H1 (cell line): ENCODE results near the gene CAV3. TPM values are rescaled to one million over a fixed set of nuclear protein-coding genes. Genes with fewer than 3 reads are reported as not detected.

ENCODE experiments used
- CTCF ChIA-PET: fragments of 300-600 bp; sonication (Branson Sonifier 250); formaldehyde crosslinking; loops from one replicate; lab custom pipeline; 2021; ENCODE audit not compliant: partially characterized antibody; lab: Charles Lee
- POLR2A ChIA-PET: fragments of 300-600 bp; sonication (Branson Sonifier 250); formaldehyde crosslinking; loops from one replicate; lab custom pipeline; 2021; ENCODE audit warnings: inconsistent platforms; ENCODE audit not compliant: partially characterized antibody; lab: Charles Lee
- DNase-seq, 2 experiments: peaks; one replicate each; pipeline versions ENCODE4 v3.0.0 to v3.0.0-alpha.2; 2010 to 2022; ENCODE audit warnings: low spot score in 2 of 2, low read depth in 1 of 2, mixed read lengths in 1 of 2
- FAIRE-seq: peaks from 2 replicates; lab custom pipeline; 2011; peaks lifted over from hg19 to GRCh38; lab: Jason Lieb, UNC
- H2AFZ ChIP-seq: 2 replicates; pipeline ENCODE4 v1.8.1; 2012; ENCODE audit warnings: low read length, inconsistent platforms
- H2AK5ac ChIP-seq: 2 replicates; pipeline ENCODE4 v1.6.1; 2013; ENCODE audit warnings: low read depth, low read length
- H2BK120ac ChIP-seq: replicated peaks from 2 replicates; pipeline ENCODE3; 2013; ENCODE audit warnings: low read depth, low read length, inconsistent platforms
- H2BK12ac ChIP-seq: 2 replicates; pipeline ENCODE4 v1.6.1; 2013; ENCODE audit warnings: low read depth, low read length
- H2BK15ac ChIP-seq: 2 replicates; pipeline ENCODE4 v1.6.1; 2013; ENCODE audit warnings: low read length
- H2BK20ac ChIP-seq: 2 replicates; pipeline ENCODE4 v1.6.1; 2013; ENCODE audit warnings: low read length
- H2BK5ac ChIP-seq: 2 replicates; pipeline ENCODE4 v1.6.1; 2013; ENCODE audit warnings: low read depth, low read length
- H3K14ac ChIP-seq: 2 replicates; pipeline ENCODE4 v1.6.1; 2013; ENCODE audit warnings: inconsistent platforms; ENCODE audit not compliant: insufficient read length
- H3K18ac ChIP-seq: 2 replicates; pipeline ENCODE4 v1.6.1; 2013; ENCODE audit warnings: low read length; ENCODE audit errors: extremely low read depth
- H3K23ac ChIP-seq: 2 replicates; pipeline ENCODE4 v1.6.1; 2013; ENCODE audit warnings: inconsistent platforms; ENCODE audit not compliant: insufficient read length
- H3K23me2 ChIP-seq: 2 replicates; pipeline ENCODE4 v1.6.1; 2013; ENCODE audit warnings: low read depth, low read length
- H3K27ac ChIP-seq: 2 replicates; pipeline ENCODE4 v1.6.1; 2011; ENCODE audit warnings: low read depth, low read length, inconsistent platforms
- H3K27me3 ChIP-seq, 4 experiments: replicated peaks in 1 of 4; 1 replicate in 1 of 4; 2 replicates in 3 of 4; pipeline versions ENCODE4 v1.6.1 to v1.8.1; 2011 to 2013; ENCODE audit warnings: low read length in 3 of 4, mild to moderate bottlenecking in 3 of 4, inconsistent platforms in 2 of 4, mixed read lengths in 2 of 4, moderate library complexity in 1 of 4; ENCODE audit not compliant: control insufficient read depth in 3 of 4, insufficient read depth in 3 of 4; ENCODE audit errors: extremely low read depth in 1 of 4
- H3K36me3 ChIP-seq, 4 experiments: 2 replicates each; pipeline versions ENCODE4 v1.6.1 to v1.8.1; 2011 to 2013; ENCODE audit warnings: mild to moderate bottlenecking in 4 of 4, low read length in 3 of 4, moderate library complexity in 2 of 4, control low read depth in 1 of 4, inconsistent platforms in 1 of 4; ENCODE audit not compliant: insufficient read depth in 4 of 4, control insufficient read depth in 2 of 4
- H3K4ac ChIP-seq: replicated peaks from 2 replicates; pipeline ENCODE3; 2013; ENCODE audit warnings: low read length, low read depth, mixed read lengths, inconsistent platforms; ENCODE audit not compliant: insufficient read length
- H3K4me1 ChIP-seq, 4 experiments: replicated peaks in 1 of 4; 1 replicate in 1 of 4; 2 replicates in 3 of 4; pipeline versions ENCODE4 v1.6.1 to v1.8.1; 2011 to 2013; ENCODE audit warnings: low read length in 3 of 4, inconsistent platforms in 2 of 4, mixed read lengths in 1 of 4; ENCODE audit not compliant: insufficient read depth in 4 of 4, control insufficient read depth in 3 of 4
- H3K4me2 ChIP-seq, 2 experiments: 2 replicates each; pipeline versions ENCODE4 v1.6.1 to v1.8.1; 2011 to 2013; ENCODE audit warnings: low read depth in 2 of 2, low read length in 2 of 2, control low read depth in 1 of 2, inconsistent platforms in 1 of 2, mild to moderate bottlenecking in 1 of 2; ENCODE audit not compliant: insufficient read depth in 1 of 2
- H3K4me3 ChIP-seq, 4 experiments: fragments of 200-600, 300-600 bp in 1 of 4; sonication (generic), shearing (Covaris generic), sonication (Bioruptor Twin) in 1 of 4; 2 replicates each; pipeline versions ENCODE4 v1.5.1 to v1.8.1; 2011 to 2016; ENCODE audit warnings: low read length in 4 of 4, low read depth in 3 of 4, control low read depth in 2 of 4, inconsistent platforms in 2 of 4, mild to moderate bottlenecking in 2 of 4, mixed read lengths in 1 of 4, moderate library complexity in 1 of 4; ENCODE audit not compliant: insufficient read depth in 2 of 4; ENCODE audit errors: extremely low read depth in 1 of 4
- H3K56ac ChIP-seq: replicated peaks from 2 replicates; pipeline ENCODE3; 2013; ENCODE audit warnings: low read depth, mild to moderate bottlenecking, mixed read lengths, low read length, inconsistent platforms; ENCODE audit not compliant: insufficient read length
- H3K79me1 ChIP-seq: 2 replicates; pipeline ENCODE4 v1.6.1; 2013; ENCODE audit warnings: low read depth, low read length, control low read depth
- H3K79me2 ChIP-seq, 2 experiments: 2 replicates each; pipeline versions ENCODE4 v1.6.1 to v1.8.1; 2012 to 2013; ENCODE audit warnings: low read length in 2 of 2, mild to moderate bottlenecking in 2 of 2, inconsistent platforms in 1 of 2; ENCODE audit not compliant: insufficient read depth in 2 of 2, control insufficient read depth in 1 of 2
- H3K9ac ChIP-seq, 4 experiments: replicated peaks in 1 of 4; 1 replicate in 1 of 4; 2 replicates in 3 of 4; pipeline versions ENCODE4 v1.6.1 to v1.8.1; 2011 to 2013; ENCODE audit warnings: low read depth in 3 of 4, low read length in 3 of 4, control low read depth in 2 of 4, mild to moderate bottlenecking in 2 of 4, moderate library complexity in 2 of 4, inconsistent platforms in 1 of 4; ENCODE audit errors: extremely low read depth in 1 of 4
- H3K9me3 ChIP-seq, 2 experiments: 2 replicates each; pipeline versions ENCODE4 v1.6.1 to v1.8.1; 2012 to 2013; ENCODE audit warnings: mild to moderate bottlenecking in 2 of 2, moderate library complexity in 2 of 2, control low read depth in 1 of 2, inconsistent platforms in 1 of 2, low read depth in 1 of 2, low read length in 1 of 2, mixed read lengths in 1 of 2; ENCODE audit not compliant: insufficient read depth in 2 of 2
- H4K20me1 ChIP-seq, 2 experiments: replicated peaks in 1 of 2; 2 replicates each; pipeline versions ENCODE3 to v1.8.1; 2011 to 2013; ENCODE audit warnings: inconsistent platforms in 2 of 2, low read length in 2 of 2, mild to moderate bottlenecking in 1 of 2; ENCODE audit not compliant: insufficient read depth in 2 of 2, control insufficient read depth in 1 of 2
- H4K5ac ChIP-seq: 2 replicates; pipeline ENCODE4 v1.6.1; 2013; ENCODE audit warnings: low read length, low read depth, mixed read lengths, inconsistent platforms; ENCODE audit not compliant: insufficient read length
- H4K8ac ChIP-seq: 2 replicates; pipeline ENCODE4 v1.8.0; 2013; ENCODE audit warnings: mild to moderate bottlenecking, moderate library complexity, low read length, inconsistent platforms; ENCODE audit not compliant: insufficient read depth; ENCODE audit errors: extremely low read depth
- H4K91ac ChIP-seq: replicated peaks from 2 replicates; pipeline ENCODE3; 2013; ENCODE audit warnings: low read length, mixed read lengths, inconsistent platforms; ENCODE audit not compliant: insufficient read length
- ASH2L ChIP-seq: fragments of 200-600, 300-600 bp; sonication (generic); IDR thresholded peaks from one replicate; pipeline ENCODE4 v1.7.1; 2017; ENCODE audit warnings: low read length
- EZH2 ChIP-seq: fragments of 200-600 bp; sonication (generic); IDR thresholded peaks from 2 replicates; pipeline ENCODE4 v1.7.1; 2012; ENCODE audit warnings: low read depth, mild to moderate bottlenecking, moderate library complexity, low read length, inconsistent platforms; ENCODE audit not compliant: severe bottlenecking
- GABPA ChIP-seq: IDR thresholded peaks from 2 replicates; pipeline ENCODE4 v1.6.1; 2011; ENCODE audit warnings: mild to moderate bottlenecking, low read length, moderate library complexity, borderline replicate concordance; ENCODE audit not compliant: insufficient read depth
- GTF2F1 ChIP-seq: IDR thresholded peaks from 2 replicates; pipeline ENCODE4 v1.6.1; 2012; ENCODE audit warnings: low read depth, low read length, improper control_type of control experiment, borderline replicate concordance
- KDM5A ChIP-seq: fragments of 200-600 bp; IDR thresholded peaks from 2 replicates; pipeline ENCODE4 v1.7.1; 2012; ENCODE audit warnings: mild to moderate bottlenecking, low read length, inconsistent platforms, mixed read lengths
- RNF2 ChIP-seq: fragments of 200-900, 300-1000 bp; sonication (generic); IDR thresholded peaks from 2 replicates; pipeline ENCODE4 v1.7.1; 2016; ENCODE audit warnings: borderline replicate concordance, low read depth, mild to moderate bottlenecking, antibody characterized with exemption, low read length; ENCODE audit not compliant: poor library complexity, severe bottlenecking; ENCODE audit errors: missing control alignments
- SIN3A ChIP-seq, 2 experiments: IDR thresholded peaks in 1 of 2; conservative IDR thresholded peaks in 1 of 2; 2 replicates each; pipeline ENCODE4 v1.6.1; 2011 to 2012; ENCODE audit warnings: low read length in 2 of 2, improper control_type of control experiment in 1 of 2, low read depth in 1 of 2, mild to moderate bottlenecking in 1 of 2
- TBP ChIP-seq: IDR thresholded peaks from 2 replicates; pipeline ENCODE4 v1.6.1; 2011; ENCODE audit warnings: low read depth, low read length, improper control_type of control experiment
- TCF12 ChIP-seq: IDR thresholded peaks from 2 replicates; pipeline ENCODE4 v1.6.1; 2011; ENCODE audit warnings: low read depth, mild to moderate bottlenecking, low read length
- WGBS, 2 experiments: shearing (Covaris generic) in 1 of 2; methylation state at CpG; one replicate each; pipeline versions ENCODE4 v1.1.6 to v1.1.7; 2013 to 2015; ENCODE audit warnings: low lambda C conversion rate in 2 of 2, mixed read lengths in 2 of 2, inconsistent platforms in 1 of 2, low coverage in 1 of 2, missing lambda C conversion rate in 1 of 2; ENCODE audit not compliant: insufficient replicate concordance in 2 of 2, insufficient coverage in 1 of 2, insufficient read length in 1 of 2; ENCODE audit errors: extremely low coverage in 1 of 2, missing lambda C conversion rate in 1 of 2; 5-methylcytosine and 5-hydroxymethylcytosine counted together
- polyA plus RNA-seq, 7 experiments: library from polyadenylated mRNA; depleted of rRNA in 3 of 7; stranded (reverse) in 5 of 7; unstranded in 2 of 7; fragments of >200 nt in 5 of 7; fragments of 200-250 nt in 2 of 7; gene quantifications; 1 replicate in 5 of 7; 2 replicates in 1 of 7; 4 replicates in 1 of 7; pipeline versions ENCODE4 v1.2.1 to v1.2.3, GENCODE V29; 2011 to 2013; ENCODE audit warnings: missing spikeins in 2 of 7, mixed read lengths in 2 of 7
- total RNA-seq: library from RNA; stranded (reverse); fragmentation: NEBNext Ultra II Directional; extraction: Animal tissue kit (Norgen Biotek cat#: 25700); gene quantifications from 2 replicates; pipeline ENCODE4 v1.2.1, GENCODE V29; 2021
- TF ChIP-seq, protein P1 (sequence below): IDR thresholded peaks from 2 replicates; pipeline ENCODE4 v1.6.1; 2012; ENCODE audit warnings: inconsistent platforms
- TF ChIP-seq, protein P2 (sequence below): IDR thresholded peaks from 2 replicates; pipeline ENCODE4 v1.6.1; 2011; ENCODE audit warnings: low read length, improper control_type of control experiment

The CAV3 gene
- total and polyA plus RNA-seq, 2 of the 8 experiments (the other 6 are each of a cell fraction or from before 2014, with no cell fraction given) = not detected

DNA sequence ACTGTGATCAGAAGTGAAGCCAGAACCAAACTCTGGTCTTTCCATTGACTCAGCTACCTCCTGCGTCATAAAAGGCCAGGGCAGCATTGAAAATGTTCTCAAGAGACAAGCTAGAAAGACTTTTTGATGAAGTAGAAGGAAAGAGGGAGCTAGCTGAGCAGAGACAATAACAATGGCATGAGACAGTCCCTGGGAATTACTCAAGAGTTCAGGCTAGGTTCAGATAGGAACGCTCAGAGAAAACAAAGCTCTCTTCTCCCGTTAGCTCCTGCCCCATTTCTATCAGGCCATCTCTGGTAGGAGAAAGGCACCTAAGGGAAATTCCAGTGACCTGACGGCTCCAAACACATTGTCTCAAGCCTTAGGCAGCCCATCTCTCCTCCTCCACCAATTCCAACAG lies 42.8 kb downstream of the CAV3 start:
- Histone ChIP-seq H2BK120ac (no peak overlapping the region), H3K56ac (no peak overlapping the region), H3K9me3 (no peaks in the 10 kb centered on the region), H2BK20ac (no peak overlapping the region), H3K27me3 (no peaks in the 10 kb centered on the region), H2BK15ac (no peak overlapping the region), H3K18ac (no peak overlapping the region), H2BK5ac (no peak overlapping the region), H4K20me1 (peaks cover 0 to 1% of the 10 kb centered on the region in 2 experiments), H3K14ac (no peak overlapping the region), H2BK12ac (no peak overlapping the region), H3K79me1 (no peaks in the 10 kb centered on the region; the same call in 1 of the 2 replicates), H3K36me3 (no peaks in the 10 kb centered on the region), H2AK5ac (no peak overlapping the region), H3K4ac (no peak overlapping the region), H3K27ac (no peak overlapping the region), H4K91ac (no peak overlapping the region), H3K9ac (no peak overlapping the region), H4K5ac (no peak overlapping the region), H4K8ac (no peak overlapping the region), H3K4me3 (no peak overlapping the region), H3K23me2 (no peaks in the 10 kb centered on the region), H3K23ac (no peak overlapping the region), H2AFZ (no peak overlapping the region), H3K79me2 (no peaks in the 10 kb centered on the region), H3K4me2 (no peak overlapping the region), H3K4me1 (peaks cover 0 to 4% (median 0%) of the 10 kb centered on the region in 4 experiments; a peak in 1 of 7 replicates)
- WGBS, 2 experiments = 79% methylated on average over 4 of the region's 4 CpGs; no CpG with 5 or more reads in 1 of the 2 experiments
- DNase-seq (peak in 1 of 2 experiments; percentile 28), FAIRE-seq (no peak)
- ChIA-PET CTCF (interaction anchor here (0.8 to 1.4 kb wide), 5 partner anchors 11 to 57 kb away, joined by 3 to 4 read pairs (median 3); no protein-coding TSS in a partner anchor), POLR2A (no interaction called here)
- TF ChIP-seq GABPA = no peak
- TF ChIP-seq GTF2F1 = no peak
- TF ChIP-seq KDM5A = no peak
- TF ChIP-seq, protein P1, sequence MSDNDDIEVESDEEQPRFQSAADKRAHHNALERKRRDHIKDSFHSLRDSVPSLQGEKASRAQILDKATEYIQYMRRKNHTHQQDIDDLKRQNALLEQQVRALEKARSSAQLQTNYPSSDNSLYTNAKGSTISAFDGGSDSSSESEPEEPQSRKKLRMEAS = no peak
- no peak for TF ChIP-seq ASH2L
- TF ChIP-seq EZH2 = no peak
- TF ChIP-seq RNF2 = no peak
- TF ChIP-seq, protein P2, sequence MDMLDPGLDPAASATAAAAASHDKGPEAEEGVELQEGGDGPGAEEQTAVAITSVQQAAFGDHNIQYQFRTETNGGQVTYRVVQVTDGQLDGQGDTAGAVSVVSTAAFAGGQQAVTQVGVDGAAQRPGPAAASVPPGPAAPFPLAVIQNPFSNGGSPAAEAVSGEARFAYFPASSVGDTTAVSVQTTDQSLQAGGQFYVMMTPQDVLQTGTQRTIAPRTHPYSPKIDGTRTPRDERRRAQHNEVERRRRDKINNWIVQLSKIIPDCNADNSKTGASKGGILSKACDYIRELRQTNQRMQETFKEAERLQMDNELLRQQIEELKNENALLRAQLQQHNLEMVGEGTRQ = no peak
- TF ChIP-seq SIN3A (conservative IDR thresholded peaks at IDR 0.05 in 1 of 2, IDR thresholded peaks at IDR 0.05 in 1 of 2; ENCODE audit: low read depth in 1 of 2, low read length in 2 of 2) = no peak
- no peak for TF ChIP-seq TBP
- TF ChIP-seq TCF12 = no peak
